Measurements from ENCODE around the gene KCNS1.

DNA sequence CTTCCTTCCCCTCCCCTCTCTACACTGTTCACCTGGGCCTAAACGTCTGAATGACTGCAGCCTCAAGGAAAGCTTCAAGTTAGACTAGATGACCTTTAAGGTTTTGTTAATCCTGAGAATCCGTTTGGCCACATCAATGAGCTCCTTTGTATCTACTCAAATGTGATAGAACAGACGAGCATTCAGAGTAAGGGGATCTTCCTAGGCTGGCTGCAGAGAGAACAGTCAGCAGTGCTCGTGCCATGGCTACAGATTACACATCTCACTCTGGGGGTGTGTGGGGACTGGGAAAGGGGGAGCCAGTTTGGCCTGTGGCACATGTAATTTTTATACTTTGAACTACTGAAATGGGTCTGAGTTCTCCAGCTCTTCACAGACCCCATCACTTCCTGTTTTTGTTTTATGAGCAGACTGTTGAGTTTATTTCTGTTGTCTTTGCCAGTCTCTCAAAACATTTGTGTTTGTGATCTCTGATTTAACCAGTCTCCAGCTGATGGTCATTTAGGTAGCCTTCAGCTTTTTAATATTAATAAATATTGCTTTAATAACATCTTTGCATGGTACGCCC lies 50.9 kb downstream of the KCNS1 start:
- no peak for TF ChIP-seq CTCF (IDR thresholded peaks at IDR 0.05)
- TF ChIP-seq POLR2A (IDR thresholded peaks at IDR 0.05) = no peak

Data from heart left ventricle (tissue), 13 donors.